ENCODE measurements around the gene RPL7A.

- TF ChIP-seq, protein P1, sequence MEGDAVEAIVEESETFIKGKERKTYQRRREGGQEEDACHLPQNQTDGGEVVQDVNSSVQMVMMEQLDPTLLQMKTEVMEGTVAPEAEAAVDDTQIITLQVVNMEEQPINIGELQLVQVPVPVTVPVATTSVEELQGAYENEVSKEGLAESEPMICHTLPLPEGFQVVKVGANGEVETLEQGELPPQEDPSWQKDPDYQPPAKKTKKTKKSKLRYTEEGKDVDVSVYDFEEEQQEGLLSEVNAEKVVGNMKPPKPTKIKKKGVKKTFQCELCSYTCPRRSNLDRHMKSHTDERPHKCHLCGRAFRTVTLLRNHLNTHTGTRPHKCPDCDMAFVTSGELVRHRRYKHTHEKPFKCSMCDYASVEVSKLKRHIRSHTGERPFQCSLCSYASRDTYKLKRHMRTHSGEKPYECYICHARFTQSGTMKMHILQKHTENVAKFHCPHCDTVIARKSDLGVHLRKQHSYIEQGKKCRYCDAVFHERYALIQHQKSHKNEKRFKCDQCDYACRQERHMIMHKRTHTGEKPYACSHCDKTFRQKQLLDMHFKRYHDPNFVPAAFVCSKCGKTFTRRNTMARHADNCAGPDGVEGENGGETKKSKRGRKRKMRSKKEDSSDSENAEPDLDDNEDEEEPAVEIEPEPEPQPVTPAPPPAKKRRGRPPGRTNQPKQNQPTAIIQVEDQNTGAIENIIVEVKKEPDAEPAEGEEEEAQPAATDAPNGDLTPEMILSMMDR (IDR thresholded peaks at IDR 0.05): no peak
- TF ChIP-seq CREB1 (CRISPR knock-in tag; IDR thresholded peaks at IDR 0.05) (no peak), ESRRA (CRISPR knock-in tag; IDR thresholded peaks at IDR 0.05; ENCODE audit: borderline replicate concordance) (no peak), ZNF532 (CRISPR knock-in tag; IDR thresholded peaks at IDR 0.05; ENCODE audit: borderline replicate concordance) (no peak), JUN (CRISPR knock-in tag; IDR thresholded peaks at IDR 0.05) (no peak), E2F1 (CRISPR knock-in tag; IDR thresholded peaks at IDR 0.05) (no peak), PRDM15 (CRISPR knock-in tag; IDR thresholded peaks at IDR 0.05) (no peak), USF1 (CRISPR knock-in tag; IDR thresholded peaks at IDR 0.05) (no peak)
- TF ChIP-seq, protein P2, sequence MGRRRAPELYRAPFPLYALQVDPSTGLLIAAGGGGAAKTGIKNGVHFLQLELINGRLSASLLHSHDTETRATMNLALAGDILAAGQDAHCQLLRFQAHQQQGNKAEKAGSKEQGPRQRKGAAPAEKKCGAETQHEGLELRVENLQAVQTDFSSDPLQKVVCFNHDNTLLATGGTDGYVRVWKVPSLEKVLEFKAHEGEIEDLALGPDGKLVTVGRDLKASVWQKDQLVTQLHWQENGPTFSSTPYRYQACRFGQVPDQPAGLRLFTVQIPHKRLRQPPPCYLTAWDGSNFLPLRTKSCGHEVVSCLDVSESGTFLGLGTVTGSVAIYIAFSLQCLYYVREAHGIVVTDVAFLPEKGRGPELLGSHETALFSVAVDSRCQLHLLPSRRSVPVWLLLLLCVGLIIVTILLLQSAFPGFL (CRISPR knock-in tag; IDR thresholded peaks at IDR 0.05; ENCODE audit: borderline replicate concordance): no peak
- TF ChIP-seq, protein P3, sequence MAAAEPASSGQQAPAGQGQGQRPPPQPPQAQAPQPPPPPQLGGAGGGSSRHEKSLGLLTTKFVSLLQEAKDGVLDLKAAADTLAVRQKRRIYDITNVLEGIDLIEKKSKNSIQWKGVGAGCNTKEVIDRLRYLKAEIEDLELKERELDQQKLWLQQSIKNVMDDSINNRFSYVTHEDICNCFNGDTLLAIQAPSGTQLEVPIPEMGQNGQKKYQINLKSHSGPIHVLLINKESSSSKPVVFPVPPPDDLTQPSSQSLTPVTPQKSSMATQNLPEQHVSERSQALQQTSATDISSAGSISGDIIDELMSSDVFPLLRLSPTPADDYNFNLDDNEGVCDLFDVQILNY (CRISPR knock-in tag; IDR thresholded peaks at IDR 0.05): no peak
- TF ChIP-seq, protein P4, sequence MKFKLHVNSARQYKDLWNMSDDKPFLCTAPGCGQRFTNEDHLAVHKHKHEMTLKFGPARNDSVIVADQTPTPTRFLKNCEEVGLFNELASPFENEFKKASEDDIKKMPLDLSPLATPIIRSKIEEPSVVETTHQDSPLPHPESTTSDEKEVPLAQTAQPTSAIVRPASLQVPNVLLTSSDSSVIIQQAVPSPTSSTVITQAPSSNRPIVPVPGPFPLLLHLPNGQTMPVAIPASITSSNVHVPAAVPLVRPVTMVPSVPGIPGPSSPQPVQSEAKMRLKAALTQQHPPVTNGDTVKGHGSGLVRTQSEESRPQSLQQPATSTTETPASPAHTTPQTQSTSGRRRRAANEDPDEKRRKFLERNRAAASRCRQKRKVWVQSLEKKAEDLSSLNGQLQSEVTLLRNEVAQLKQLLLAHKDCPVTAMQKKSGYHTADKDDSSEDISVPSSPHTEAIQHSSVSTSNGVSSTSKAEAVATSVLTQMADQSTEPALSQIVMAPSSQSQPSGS (CRISPR knock-in tag; IDR thresholded peaks at IDR 0.05; ENCODE audit: borderline replicate concordance, low read depth): no peak
Observed at GRCh38 chr9:133360400-133361393, 12.7 kb downstream of the RPL7A start.

Measured in WTC11 (cell line).